ENCODE data around the gene PTPRN2. TPM values are rescaled to one million over a fixed set of nuclear protein-coding genes. Genes with fewer than 3 reads are reported as not detected.

PTPRN2 gene
- total RNA-seq, 1 donor = 0.09 TPM

GRCh38 chr7:157795643-157796042 lies 792.0 kb downstream of the PTPRN2 start:
- H3K4me3 ChIP-seq (ENCODE audit: low read depth, low read length) = no peak overlapping the region
- TF ChIP-seq CTCF (IDR thresholded peaks at IDR 0.05; ENCODE audit: insufficient read depth, low read length) = no peak
- DNase-seq (ENCODE audit: low read depth) = no peak

- no peak for TF ChIP-seq CTCF (IDR thresholded peaks at IDR 0.05; ENCODE audit: insufficient read depth, low read length)
- no peak for DNase-seq (ENCODE audit: low read depth)
- H3K4me3 ChIP-seq (ENCODE audit: low read depth, low read length) = no peak overlapping the region
Measured at GRCh38 chr7:157795199-157795598, 792.4 kb downstream of the PTPRN2 start.

- TF ChIP-seq CTCF (IDR thresholded peaks at IDR 0.05; ENCODE audit: insufficient read depth, low read length) = no peak
- H3K4me3 ChIP-seq (ENCODE audit: low read depth, low read length) = no peak overlapping the region
- DNase-seq (ENCODE audit: low read depth) = no peak
Measured at GRCh38 chr7:157794746-157795065, 792.9 kb downstream of the PTPRN2 start.

GRCh38 chr7:157793973-157794745 lies 793.5 kb downstream of the PTPRN2 start:
- no peak overlapping the region for H3K4me3 ChIP-seq (ENCODE audit: low read depth, low read length)
- no peak for DNase-seq (ENCODE audit: low read depth)
- no peak for TF ChIP-seq CTCF (IDR thresholded peaks at IDR 0.05; ENCODE audit: insufficient read depth, low read length)

GRCh38 chr7:157793087-157793353 lies 794.6 kb downstream of the PTPRN2 start:
- no peak for TF ChIP-seq CTCF (IDR thresholded peaks at IDR 0.05; ENCODE audit: insufficient read depth, low read length)
- H3K4me3 ChIP-seq (ENCODE audit: low read depth, low read length) = no peak overlapping the region
- no peak for DNase-seq (ENCODE audit: low read depth)

GRCh38 chr7:157792241-157793086 lies 795.2 kb downstream of the PTPRN2 start:
- H3K4me3 ChIP-seq (ENCODE audit: low read depth, low read length) = no peak overlapping the region
- no peak for DNase-seq (ENCODE audit: low read depth)
- TF ChIP-seq CTCF (IDR thresholded peaks at IDR 0.05; ENCODE audit: insufficient read depth, low read length) = no peak

All from fibroblast of the aortic adventitia (primary cell).